DND-41 (cell line): ENCODE data around the gene MPC1.

Experiments used
- ATAC-seq: fragments of 200-7000 bp; cut with Tn5 transposase; 3 replicates; pipeline ENCODE4 v1.9.1; 2021; ENCODE audit warnings: low read depth; ENCODE audit not compliant: insufficient read depth
- DNase-seq: peaks from one replicate; pipeline ENCODE4 v3.0.0-alpha.2; 2020
- H2AFZ ChIP-seq: 2 replicates; pipeline ENCODE4 v1.6.0; 2012; ENCODE audit warnings: low read depth, low read length
- H3K27ac ChIP-seq: 2 replicates; pipeline ENCODE4 v1.5.1; 2012; ENCODE audit warnings: low read length, inconsistent platforms
- H3K27me3 ChIP-seq: fragments of 200-600 bp; sonication (generic); 2 replicates; pipeline ENCODE4 v1.6.0; 2012; ENCODE audit warnings: low read length, mild to moderate bottlenecking, inconsistent platforms; ENCODE audit not compliant: insufficient read depth, poor library complexity
- H3K36me3 ChIP-seq: 2 replicates; pipeline ENCODE4 v1.5.1; 2012; ENCODE audit warnings: low read length, inconsistent platforms; ENCODE audit not compliant: insufficient read depth
- H3K4me1 ChIP-seq: 2 replicates; pipeline ENCODE4 v1.5.1; 2012; ENCODE audit warnings: mild to moderate bottlenecking, low read length; ENCODE audit not compliant: insufficient read depth
- H3K4me2 ChIP-seq: 2 replicates; pipeline ENCODE4 v1.6.0; 2012; ENCODE audit warnings: mild to moderate bottlenecking, moderate library complexity, low read length, inconsistent platforms; ENCODE audit not compliant: insufficient read depth
- H3K4me3 ChIP-seq, 2 experiments: fragments of 200-600 bp in 1 of 2; shearing (Covaris generic) in 1 of 2; 2 replicates each; pipeline ENCODE4 v1.5.1; 2012 to 2016; ENCODE audit warnings: inconsistent platforms in 2 of 2, low read length in 2 of 2, mild to moderate bottlenecking in 2 of 2, low read depth in 1 of 2, moderate library complexity in 1 of 2
- H3K79me2 ChIP-seq: 2 replicates; pipeline ENCODE4 v1.6.0; 2012; ENCODE audit warnings: low read length, inconsistent platforms; ENCODE audit not compliant: insufficient read depth
- H3K9ac ChIP-seq: 2 replicates; pipeline ENCODE4 v1.6.0; 2012; ENCODE audit warnings: low read depth, mild to moderate bottlenecking, inconsistent platforms, low read length, moderate library complexity
- H3K9me3 ChIP-seq: 2 replicates; pipeline ENCODE4 v1.5.1; 2012; ENCODE audit warnings: low read length, moderate library complexity, mild to moderate bottlenecking, inconsistent platforms; ENCODE audit not compliant: insufficient read depth, severe bottlenecking
- H4K20me1 ChIP-seq: 2 replicates; pipeline ENCODE4 v1.6.0; 2012; ENCODE audit warnings: low read length; ENCODE audit not compliant: insufficient read depth
- EZH2 ChIP-seq: IDR thresholded peaks from 3 replicates; pipeline ENCODE4 v1.6.1; 2012; ENCODE audit warnings: borderline replicate concordance, low read depth, mild to moderate bottlenecking, moderate library complexity, low read length, inconsistent platforms; ENCODE audit not compliant: severe bottlenecking
- TF ChIP-seq, protein P1 (sequence below): IDR thresholded peaks from 2 replicates; pipeline ENCODE4 v1.5.1; 2012; ENCODE audit warnings: borderline replicate concordance, low read length, moderate library complexity, mild to moderate bottlenecking; ENCODE audit not compliant: poor library complexity, severe bottlenecking; ENCODE audit errors: extremely low read depth

The MPC1 gene

GRCh38 chr6:166382500-166382932, 224 bp downstream of the MPC1 start:
- Histone ChIP-seq H3K4me1 (peaks cover 26% of the 10 kb centered on the region; the same call in 1 of the 2 replicates), H3K27me3 (no peaks in the 10 kb centered on the region), H3K9me3 (no peaks in the 10 kb centered on the region), H3K79me2 (peaks cover 54% of the 10 kb centered on the region), H3K27ac (peak overlapping the region; percentile 71), H3K4me2 (peak overlapping the region; percentile 99), H3K9ac (peak overlapping the region; percentile 74), H2AFZ (peak overlapping the region; percentile 63), H3K36me3 (no peaks in the 10 kb centered on the region), H3K4me3 (peak overlapping the region; percentile 46 to 100; a peak in 3 of 4 replicates), H4K20me1 (peaks cover 5% of the 10 kb centered on the region)
- ATAC-seq (peak; percentile 24), DNase-seq (no peak)
- TF ChIP-seq EZH2 = no peak
- TF ChIP-seq, protein P1, sequence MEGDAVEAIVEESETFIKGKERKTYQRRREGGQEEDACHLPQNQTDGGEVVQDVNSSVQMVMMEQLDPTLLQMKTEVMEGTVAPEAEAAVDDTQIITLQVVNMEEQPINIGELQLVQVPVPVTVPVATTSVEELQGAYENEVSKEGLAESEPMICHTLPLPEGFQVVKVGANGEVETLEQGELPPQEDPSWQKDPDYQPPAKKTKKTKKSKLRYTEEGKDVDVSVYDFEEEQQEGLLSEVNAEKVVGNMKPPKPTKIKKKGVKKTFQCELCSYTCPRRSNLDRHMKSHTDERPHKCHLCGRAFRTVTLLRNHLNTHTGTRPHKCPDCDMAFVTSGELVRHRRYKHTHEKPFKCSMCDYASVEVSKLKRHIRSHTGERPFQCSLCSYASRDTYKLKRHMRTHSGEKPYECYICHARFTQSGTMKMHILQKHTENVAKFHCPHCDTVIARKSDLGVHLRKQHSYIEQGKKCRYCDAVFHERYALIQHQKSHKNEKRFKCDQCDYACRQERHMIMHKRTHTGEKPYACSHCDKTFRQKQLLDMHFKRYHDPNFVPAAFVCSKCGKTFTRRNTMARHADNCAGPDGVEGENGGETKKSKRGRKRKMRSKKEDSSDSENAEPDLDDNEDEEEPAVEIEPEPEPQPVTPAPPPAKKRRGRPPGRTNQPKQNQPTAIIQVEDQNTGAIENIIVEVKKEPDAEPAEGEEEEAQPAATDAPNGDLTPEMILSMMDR = no peak

DNA sequence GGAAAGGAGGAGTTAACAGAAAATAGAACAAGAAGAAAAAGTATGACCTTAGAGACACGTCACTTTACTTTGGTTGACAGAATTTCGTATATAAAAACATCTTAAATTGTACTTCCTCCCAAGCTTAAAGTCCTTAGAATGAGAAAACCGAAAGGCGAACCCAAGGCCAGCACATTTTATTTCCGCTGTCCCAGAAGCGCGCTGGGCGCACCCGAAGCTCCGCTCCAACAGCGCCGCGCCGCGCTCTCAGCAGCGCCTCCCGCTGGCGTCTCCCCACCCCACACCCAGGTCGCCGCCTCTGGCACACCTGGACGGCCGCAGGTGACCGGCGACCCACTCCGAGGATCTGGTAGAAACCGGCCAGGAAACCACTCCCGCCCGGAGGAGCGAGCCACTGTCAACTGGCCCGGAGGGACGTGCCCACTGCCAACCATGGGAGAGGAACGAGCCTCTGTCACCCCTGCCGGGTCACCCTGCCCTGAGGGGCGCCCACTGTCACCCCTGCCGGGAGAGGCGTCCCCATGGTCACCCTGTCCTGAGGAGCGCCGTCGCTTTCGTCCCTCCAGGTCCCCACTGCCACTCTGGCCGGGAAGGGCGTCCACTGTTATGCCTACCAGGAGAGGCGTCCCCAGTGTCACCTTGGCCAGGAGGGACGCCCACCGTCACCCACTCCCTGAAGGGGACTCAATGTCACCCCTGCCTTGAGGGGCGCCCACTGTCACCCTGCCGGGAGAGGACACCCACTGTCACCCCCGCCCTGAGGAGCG, 824 bp downstream of the MPC1 start:
- TF ChIP-seq EZH2 = no peak
- TF ChIP-seq, protein P1 = peak; percentile 89
- no peaks in the 10 kb centered on the region for H3K27me3 ChIP-seq
- peak overlapping the region; percentile 99 for H3K4me2 ChIP-seq
- DNase-seq = peak; percentile 73
- H3K79me2 ChIP-seq = peaks cover 57% of the 10 kb centered on the region
- H3K36me3 ChIP-seq = no peaks in the 10 kb centered on the region
- peak overlapping the region; percentile 74 for H3K9ac ChIP-seq
- no peaks in the 10 kb centered on the region for H3K9me3 ChIP-seq
- peak; percentile 54 for ATAC-seq
- peak overlapping the region; percentile 63 for H2AFZ ChIP-seq
- H3K4me1 ChIP-seq = peaks cover 26% of the 10 kb centered on the region; the same call in 1 of the 2 replicates
- H3K4me3 ChIP-seq = peak overlapping the region; percentile 46 to 100
- H3K27ac ChIP-seq = peak overlapping the region; percentile 71
- peaks cover 5% of the 10 kb centered on the region for H4K20me1 ChIP-seq

GRCh38 chr6:166381381-166381732, 1.4 kb downstream of the MPC1 start:
- H4K20me1 ChIP-seq = peaks cover 5% of the 10 kb centered on the region
- H3K27ac ChIP-seq = peak overlapping the region; percentile 71
- ATAC-seq (no peak), DNase-seq (no peak)
- H3K79me2 ChIP-seq = peaks cover 61% of the 10 kb centered on the region
- H3K27me3 ChIP-seq = no peaks in the 10 kb centered on the region
- peak overlapping the region; percentile 46 to 100 for H3K4me3 ChIP-seq
- peak overlapping the region; percentile 74 for H3K9ac ChIP-seq
- TF ChIP-seq EZH2 = no peak
- H3K36me3 ChIP-seq = no peaks in the 10 kb centered on the region
- H3K9me3 ChIP-seq = no peaks in the 10 kb centered on the region
- peak overlapping the region; percentile 99 for H3K4me2 ChIP-seq
- H3K4me1 ChIP-seq = peaks cover 26% of the 10 kb centered on the region; the same call in 1 of the 2 replicates
- H2AFZ ChIP-seq = peak overlapping the region; percentile 63

GRCh38 chr6:166379800-166380199, 2.9 kb downstream of the MPC1 start:
- Histone ChIP-seq H3K4me1 (peaks cover 26% of the 10 kb centered on the region; the same call in 1 of the 2 replicates), H2AFZ (no peak overlapping the region), H3K4me3 (no peak overlapping the region), H3K27me3 (no peaks in the 10 kb centered on the region), H3K27ac (no peak overlapping the region), H3K9me3 (no peaks in the 10 kb centered on the region), H4K20me1 (peaks cover 5% of the 10 kb centered on the region), H3K36me3 (no peaks in the 10 kb centered on the region), H3K9ac (no peak overlapping the region), H3K79me2 (peaks cover 62% of the 10 kb centered on the region), H3K4me2 (no peak overlapping the region)
- no peak for TF ChIP-seq EZH2
- TF ChIP-seq, protein P1 = no peak
- no peak for DNase-seq
- no peak for ATAC-seq
